Peyer's patch (tissue), 4 donors: ENCODE data around the gene CHST5. TPM values are rescaled to one million over a fixed set of nuclear protein-coding genes. Genes with fewer than 3 reads are reported as not detected.

ENCODE experiments used
- DNase-seq, 3 donors: peaks; one replicate each; pipeline ENCODE4 v3.0.0-alpha.2; 2017 to 2019
- H3K27ac ChIP-seq, 4 donors: fragments of 200-600 bp; sonication (generic); one replicate each; pipeline ENCODE4 v1.5.1; 2016 to 2019
- H3K27me3 ChIP-seq, 2 donors: fragments of 200-600 bp; sonication (generic); one replicate each; pipeline ENCODE4 v1.5.1; 2019
- H3K36me3 ChIP-seq, 3 donors: fragments of 200-600 bp; sonication (generic); one replicate each; pipeline ENCODE4 v1.5.1; 2016 to 2019
- H3K4me1 ChIP-seq, 4 donors: fragments of 200-600 bp; sonication (generic); one replicate each; pipeline ENCODE4 v1.5.1; 2016 to 2019
- H3K4me3 ChIP-seq, 4 donors: fragments of 200-600 bp; sonication (generic); 1 replicate in 3 of 4; 2 replicates in 1 of 4; pipeline ENCODE4 v1.5.1; 2016 to 2019; ENCODE audit warnings: mild to moderate bottlenecking in 1 of 4
- H3K9me3 ChIP-seq, 4 donors: fragments of 200-600 bp; sonication (generic); one replicate each; pipeline ENCODE4 v1.5.1; 2016 to 2019; ENCODE audit warnings: mild to moderate bottlenecking in 1 of 4
- CTCF ChIP-seq, 6 experiments: fragments of 450-650 bp in 4 of 6; fragments of 200-600 bp in 2 of 6; sonication (generic) in 1 of 6; IDR thresholded peaks; one replicate each; pipeline ENCODE4 v1.5.1; 2017 to 2019; ENCODE audit warnings: antibody characterized with exemption in 6 of 6, mild to moderate bottlenecking in 3 of 6, moderate library complexity in 1 of 6
- POLR2A ChIP-seq, 2 donors: fragments of 450-650 bp; IDR thresholded peaks; one replicate each; pipeline ENCODE4 v1.5.1; 2017; ENCODE audit warnings: antibody characterized with exemption in 2 of 2, mild to moderate bottlenecking in 2 of 2, moderate library complexity in 2 of 2
- total RNA-seq, 4 donors: library from RNA; depleted of rRNA; stranded (reverse); fragments of >200 nt; gene quantifications; one replicate each; pipeline ENCODE4 v1.1.0, GENCODE V29; 2016

Gene CHST5
- total RNA-seq, 4 donors from 2014 or later = 5.8 to 160 (median 75.8) TPM

GRCh38 chr16:75537776-75538175 is 1.9 kb upstream of the CHST5 start:
- Histone ChIP-seq H3K27ac (peak overlapping the region in 3 of 4 donors; percentile 7 to 85 (median 68)), H3K4me1 (peaks cover 0 to 26% (median 0%) of the 10 kb centered on the region in 4 donors), H3K4me3 (no peak overlapping the region), H3K36me3 (peaks cover 0 to 7% (median 0%) of the 10 kb centered on the region in 3 donors), H3K27me3 (no peaks in the 10 kb centered on the region), H3K9me3 (no peaks in the 10 kb centered on the region)
- TF ChIP-seq CTCF (IDR thresholded peaks at IDR 0.05) = no peak
- TF ChIP-seq POLR2A (IDR thresholded peaks at IDR 0.05) = no peak
- peak in 1 of 3 donors; percentile 58 for DNase-seq

GRCh38 chr16:75535211-75535843 is 581 bp downstream of the CHST5 start:
- no peak for TF ChIP-seq CTCF (IDR thresholded peaks at IDR 0.05)
- no peak for TF ChIP-seq POLR2A (IDR thresholded peaks at IDR 0.05)
- no peaks in the 10 kb centered on the region for H3K9me3 ChIP-seq
- H3K36me3 ChIP-seq = peaks cover 0 to 18% (median 0%) of the 10 kb centered on the region in 3 donors
- no peak for DNase-seq
- H3K4me3 ChIP-seq = peak overlapping the region in 3 of 4 donors; percentile 26 to 59 (median 57)
- H3K4me1 ChIP-seq = peaks cover 0 to 19% (median 0%) of the 10 kb centered on the region in 4 donors
- peak overlapping the region in 3 of 4 donors; percentile 77 to 85 (median 84) for H3K27ac ChIP-seq
- no peaks in the 10 kb centered on the region for H3K27me3 ChIP-seq

- Histone ChIP-seq H3K4me3 (peak overlapping the region in 3 of 4 donors; percentile 26 to 59 (median 57)), H3K27ac (peak overlapping the region in 3 of 4 donors; percentile 77 to 85 (median 84)), H3K9me3 (no peaks in the 10 kb centered on the region), H3K27me3 (no peaks in the 10 kb centered on the region), H3K4me1 (peaks cover 0 to 13% (median 0%) of the 10 kb centered on the region in 4 donors), H3K36me3 (peaks cover 0 to 25% (median 0%) of the 10 kb centered on the region in 3 donors)
- DNase-seq = peak; percentile 5 to 61 (median 43)
- no peak for TF ChIP-seq CTCF (IDR thresholded peaks at IDR 0.05)
Observed at GRCh38 chr16:75534560-75535205, 1.2 kb downstream of the CHST5 start.

GRCh38 chr16:75532791-75533190 is 3.1 kb downstream of the CHST5 start:
- no peaks in the 10 kb centered on the region for H3K27me3 ChIP-seq
- H3K27ac ChIP-seq = peak overlapping the region in 2 of 4 donors; percentile 22 to 85
- H3K9me3 ChIP-seq = no peaks in the 10 kb centered on the region
- no peak for TF ChIP-seq CTCF (IDR thresholded peaks at IDR 0.05)
- TF ChIP-seq POLR2A (IDR thresholded peaks at IDR 0.05) = no peak
- peak overlapping the region in 2 of 4 donors; percentile 38 to 59 for H3K4me3 ChIP-seq
- H3K36me3 ChIP-seq = peaks cover 0 to 37% (median 0%) of the 10 kb centered on the region in 3 donors
- peak in 1 of 3 donors; percentile 40 for DNase-seq
- peaks cover 0 to 16% (median 0%) of the 10 kb centered on the region in 4 donors for H3K4me1 ChIP-seq

- Histone ChIP-seq H3K27me3 (no peaks in the 10 kb centered on the region), H3K36me3 (peaks cover 0 to 37% (median 0%) of the 10 kb centered on the region in 3 donors), H3K4me1 (peaks cover 0 to 19% (median 0%) of the 10 kb centered on the region in 4 donors), H3K4me3 (peak overlapping the region in 1 of 4 donors; percentile 59), H3K27ac (peak overlapping the region in 1 of 4 donors; percentile 22), H3K9me3 (no peaks in the 10 kb centered on the region)
- peak in 1 of 3 donors; percentile 37 for DNase-seq
- TF ChIP-seq CTCF (IDR thresholded peaks at IDR 0.05) = no peak
- TF ChIP-seq POLR2A (IDR thresholded peaks at IDR 0.05) = no peak
Observed at GRCh38 chr16:75532142-75532765, 3.7 kb downstream of the CHST5 start.
